ENCODE data around the gene TSSK3. TPM values are rescaled to one million over a fixed set of nuclear protein-coding genes. Genes with fewer than 3 reads are reported as not detected.

The TSSK3 gene
- total and polyA plus RNA-seq, 7 donors = 1.1 to 2.2 (median 1.8) TPM; not detected in 3

GRCh38 chr1:32341971-32342370, 20.4 kb upstream of the TSSK3 start:
- H3K4me3 ChIP-seq = no peak overlapping the region
- no peaks in the 10 kb centered on the region for H3K9me3 ChIP-seq
- intact Hi-C loops (cut with DNase I) = no loop called here
- DNase-seq = no peak
- H3K36me3 ChIP-seq = no peaks in the 10 kb centered on the region
- peaks cover 0 to 3% (median 0%) of the 10 kb centered on the region in 4 donors for H3K4me1 ChIP-seq
- H3K27me3 ChIP-seq = no peaks in the 10 kb centered on the region
- H3K27ac ChIP-seq = no peak overlapping the region
- 68 to 72% methylated on average over 5 of the region's 5 CpGs for WGBS, 2 donors
- TF ChIP-seq EP300 (IDR thresholded peaks at IDR 0.05) = no peak
- TF ChIP-seq CTCF (IDR thresholded peaks at IDR 0.05) = no peak
- TF ChIP-seq POLR2A (IDR thresholded peaks at IDR 0.05) = no peak
- no peak for TF ChIP-seq POLR2AphosphoS5 (IDR thresholded peaks at IDR 0.05)

GRCh38 chr1:32342704-32343103, 19.6 kb upstream of the TSSK3 start:
- Histone ChIP-seq H3K27ac (no peak overlapping the region), H3K4me3 (no peak overlapping the region), H3K27me3 (no peaks in the 10 kb centered on the region), H3K36me3 (no peaks in the 10 kb centered on the region), H3K4me1 (no peaks in the 10 kb centered on the region), H3K9me3 (no peaks in the 10 kb centered on the region)
- WGBS, 2 donors = 92% methylated on average over 10 of the region's 10 CpGs
- TF ChIP-seq CTCF (IDR thresholded peaks at IDR 0.05) = no peak
- intact Hi-C loops (cut with DNase I) = no loop called here
- no peak for DNase-seq

- Histone ChIP-seq H3K27ac (no peak overlapping the region), H3K4me3 (no peak overlapping the region), H3K27me3 (no peaks in the 10 kb centered on the region), H3K4me1 (no peaks in the 10 kb centered on the region), H3K36me3 (no peaks in the 10 kb centered on the region), H3K9me3 (no peaks in the 10 kb centered on the region)
- no peak for TF ChIP-seq POLR2AphosphoS5 (IDR thresholded peaks at IDR 0.05)
- TF ChIP-seq EP300 (IDR thresholded peaks at IDR 0.05) = no peak
- TF ChIP-seq CTCF (IDR thresholded peaks at IDR 0.05) = no peak
- no peak for TF ChIP-seq POLR2A (IDR thresholded peaks at IDR 0.05)
- intact Hi-C loops (cut with DNase I) = no loop called here
- DNase-seq = no peak
- WGBS, 2 donors = 16 to 30% methylated on average over 8 of the region's 8 CpGs
Observed at GRCh38 chr1:32345289-32345827, 17.0 kb upstream of the TSSK3 start.

GRCh38 chr1:32346532-32347157, 15.7 kb upstream of the TSSK3 start:
- Histone ChIP-seq H3K27me3 (no peaks in the 10 kb centered on the region), H3K9me3 (no peaks in the 10 kb centered on the region), H3K4me1 (peaks cover 0 to 4% (median 0%) of the 10 kb centered on the region in 4 donors), H3K4me3 (no peak overlapping the region), H3K27ac (no peak overlapping the region), H3K36me3 (no peaks in the 10 kb centered on the region)
- no peak for DNase-seq
- TF ChIP-seq POLR2AphosphoS5 (IDR thresholded peaks at IDR 0.05) (no peak), CTCF (IDR thresholded peaks at IDR 0.05) (no peak), POLR2A (IDR thresholded peaks at IDR 0.05) (no peak), EP300 (IDR thresholded peaks at IDR 0.05) (no peak)
- 90 to 91% methylated on average over 9 of the region's 9 CpGs for WGBS, 2 donors
- intact Hi-C loops (cut with DNase I) = no loop called here
